Neuronal stem cell (in vitro differentiated cells): ENCODE results near the gene TTN.

Source experiments
- DNase-seq: peaks from one replicate; pipeline ENCODE4 v3.0.0-alpha.2; 2013; ENCODE audit warnings: low spot score
- H2AFZ ChIP-seq: one replicate; pipeline ENCODE4 v1.6.1; 2013; ENCODE audit warnings: mild to moderate bottlenecking, low read length, inconsistent platforms
- H2AK5ac ChIP-seq: 2 replicates; pipeline ENCODE4 v1.6.1; 2013; ENCODE audit warnings: low read depth, mild to moderate bottlenecking, inconsistent platforms, low read length, moderate library complexity, mixed read lengths
- H2BK120ac ChIP-seq: 2 replicates; pipeline ENCODE4 v1.6.1; 2013; ENCODE audit warnings: low read depth, mild to moderate bottlenecking, inconsistent platforms, low read length, moderate library complexity, mixed read lengths
- H2BK12ac ChIP-seq: one replicate; pipeline ENCODE4 v1.6.1; 2013; ENCODE audit warnings: low read length, inconsistent platforms
- H2BK15ac ChIP-seq: 2 replicates; pipeline ENCODE4 v1.6.1; 2013; ENCODE audit warnings: mild to moderate bottlenecking, low read length, inconsistent platforms, mixed read lengths
- H2BK5ac ChIP-seq: one replicate; pipeline ENCODE4 v1.6.1; 2013; ENCODE audit warnings: inconsistent platforms, mild to moderate bottlenecking, low read length, moderate library complexity
- H3K14ac ChIP-seq: one replicate; pipeline ENCODE4 v1.6.1; 2013; ENCODE audit warnings: low read length, inconsistent platforms
- H3K18ac ChIP-seq: 2 replicates; pipeline ENCODE4 v1.6.1; 2013; ENCODE audit warnings: low read length, inconsistent platforms
- H3K23ac ChIP-seq: 2 replicates; pipeline ENCODE4 v1.6.1; 2013; ENCODE audit warnings: low read depth, mild to moderate bottlenecking, mixed read lengths, low read length, inconsistent platforms; ENCODE audit not compliant: poor library complexity
- H3K27ac ChIP-seq: replicated peaks from 3 replicates; pipeline ENCODE4 v1.5.1; 2013; ENCODE audit warnings: low read length, inconsistent platforms
- H3K27me3 ChIP-seq, 3 experiments: 2 replicates each; pipeline ENCODE4 v1.6.1; 2013; ENCODE audit warnings: low read length in 3 of 3, mild to moderate bottlenecking in 2 of 3, inconsistent platforms in 1 of 3, low read depth in 1 of 3, mixed read lengths in 1 of 3, moderate library complexity in 1 of 3; ENCODE audit not compliant: control insufficient read depth in 3 of 3, insufficient read depth in 3 of 3
- H3K36me3 ChIP-seq, 2 donors: replicated peaks in 1 of 2; 2 replicates each; pipeline ENCODE4 v1.6.1; 2013; ENCODE audit warnings: low read length in 2 of 2; ENCODE audit not compliant: control insufficient read depth in 2 of 2, insufficient read depth in 2 of 2
- H3K4ac ChIP-seq: 2 replicates; pipeline ENCODE4 v1.6.1; 2013; ENCODE audit warnings: inconsistent platforms, mild to moderate bottlenecking, low read length, moderate library complexity
- H3K4me1 ChIP-seq, 2 donors: 1 replicate in 1 of 2; 2 replicates in 1 of 2; pipeline ENCODE4 v1.6.1; 2013; ENCODE audit warnings: low read length in 2 of 2, low read depth in 1 of 2; ENCODE audit not compliant: control insufficient read depth in 2 of 2, insufficient read depth in 1 of 2
- H3K4me2 ChIP-seq: one replicate; pipeline ENCODE4 v1.6.1; 2013; ENCODE audit warnings: mild to moderate bottlenecking, low read length, inconsistent platforms; ENCODE audit not compliant: insufficient read depth, poor library complexity, severe bottlenecking
- H3K4me3 ChIP-seq, 2 donors: 2 replicates each; pipeline ENCODE4 v1.5.1; 2013; ENCODE audit warnings: low read length in 2 of 2, mild to moderate bottlenecking in 2 of 2, inconsistent platforms in 1 of 2, moderate library complexity in 1 of 2
- H3K79me1 ChIP-seq: one replicate; pipeline ENCODE4 v1.6.1; 2013; ENCODE audit warnings: low read depth, mild to moderate bottlenecking, inconsistent platforms, low read length, moderate library complexity
- H3K9ac ChIP-seq: one replicate; pipeline ENCODE4 v1.6.1; 2013; ENCODE audit warnings: mild to moderate bottlenecking, low read depth, low read length, inconsistent platforms; ENCODE audit not compliant: poor library complexity
- H3K9me3 ChIP-seq, 2 donors: replicated peaks in 1 of 2; 2 replicates each; pipeline versions ENCODE3 to v1.6.1; 2013; ENCODE audit warnings: low read length in 2 of 2, mild to moderate bottlenecking in 2 of 2, inconsistent platforms in 1 of 2, low read depth in 1 of 2, mixed read lengths in 1 of 2, moderate library complexity in 1 of 2; ENCODE audit not compliant: control insufficient read depth in 2 of 2, insufficient read depth in 1 of 2
- H4K8ac ChIP-seq: one replicate; pipeline ENCODE4 v1.6.1; 2013; ENCODE audit warnings: low read depth, mild to moderate bottlenecking, inconsistent platforms, low read length, moderate library complexity
- H4K91ac ChIP-seq: one replicate; pipeline ENCODE4 v1.6.1; 2013; ENCODE audit warnings: low read length, low read depth, mild to moderate bottlenecking, inconsistent platforms; ENCODE audit not compliant: poor library complexity
- WGBS, 2 donors: extraction: QIAGEN DNeasy Blood & Tissue Kit; methylation state at CpG; one replicate each; pipeline ENCODE4 v1.1.7; 2013; ENCODE audit warnings: missing lambda C conversion rate in 2 of 2, mixed read lengths in 1 of 2; ENCODE audit not compliant: insufficient read length in 2 of 2, insufficient replicate concordance in 1 of 2; ENCODE audit errors: extremely low coverage in 2 of 2; 5-methylcytosine and 5-hydroxymethylcytosine counted together

TTN gene

DNA sequence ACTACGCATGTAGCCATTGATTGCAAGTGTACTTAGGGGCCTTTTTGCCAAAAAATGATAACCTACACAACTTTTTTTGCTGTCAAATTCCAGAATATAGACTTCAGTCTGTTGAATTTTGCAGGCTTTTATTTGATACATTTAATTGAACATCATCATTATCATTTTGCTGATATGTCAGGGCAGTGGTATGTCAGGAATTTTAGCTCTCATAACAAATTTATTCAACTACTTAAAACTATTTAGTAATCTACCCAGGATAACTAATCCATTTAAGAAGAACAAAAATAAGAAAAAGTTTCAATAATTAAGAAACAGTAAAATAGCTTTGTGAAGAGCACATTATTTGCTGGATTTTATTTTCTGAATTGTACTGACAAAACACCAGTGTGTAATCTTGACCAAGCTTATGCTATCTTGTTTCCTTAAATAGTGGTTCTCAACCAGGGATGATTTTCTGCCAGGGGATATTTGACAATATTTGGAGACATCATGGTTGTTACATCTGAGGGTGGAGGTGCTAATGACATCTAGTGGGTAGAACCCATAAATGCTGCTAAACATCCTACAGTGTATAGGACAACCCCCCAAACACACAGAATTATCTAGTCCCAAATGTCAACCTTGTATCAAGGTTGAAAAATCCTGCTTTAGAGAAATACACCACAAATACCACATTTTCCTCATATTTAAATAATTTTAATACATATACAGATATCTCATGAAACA lies 12.1 kb upstream of the TTN start:
- H2BK12ac ChIP-seq = no peak overlapping the region
- no peaks in the 10 kb centered on the region for H3K9me3 ChIP-seq
- H3K79me1 ChIP-seq = no peaks in the 10 kb centered on the region
- H2BK15ac ChIP-seq = no peak overlapping the region
- H3K9ac ChIP-seq = no peak overlapping the region
- H3K27me3 ChIP-seq = no peaks in the 10 kb centered on the region
- no peak overlapping the region for H4K91ac ChIP-seq
- H3K4ac ChIP-seq = no peak overlapping the region
- H3K18ac ChIP-seq = no peak overlapping the region
- H3K4me3 ChIP-seq = no peak overlapping the region
- H4K8ac ChIP-seq = no peak overlapping the region
- H3K36me3 ChIP-seq = no peaks in the 10 kb centered on the region
- DNase-seq = no peak
- H3K27ac ChIP-seq = no peak overlapping the region
- no peak overlapping the region for H2AFZ ChIP-seq
- no peak overlapping the region for H3K23ac ChIP-seq
- no peak overlapping the region for H2AK5ac ChIP-seq
- H3K14ac ChIP-seq = no peak overlapping the region
- no peak overlapping the region for H2BK5ac ChIP-seq
- H3K4me1 ChIP-seq = no peaks in the 10 kb centered on the region
- H3K4me2 ChIP-seq = no peak overlapping the region
- no CpG with 5 or more reads among the region's 1 CpG for WGBS, 2 donors
- no peak overlapping the region for H2BK120ac ChIP-seq

- no peak overlapping the region for H3K27ac ChIP-seq
- no peak for DNase-seq
- no CpG with 5 or more reads among the region's 2 CpGs for WGBS, 2 donors
- H4K91ac ChIP-seq = no peak overlapping the region
- H3K9ac ChIP-seq = no peak overlapping the region
- H3K4me1 ChIP-seq = peaks cover 0 to 2% of the 10 kb centered on the region in 2 donors
- no peak overlapping the region for H4K8ac ChIP-seq
- H2BK12ac ChIP-seq = no peak overlapping the region
- H3K36me3 ChIP-seq = no peaks in the 10 kb centered on the region
- no peaks in the 10 kb centered on the region for H3K27me3 ChIP-seq
- no peaks in the 10 kb centered on the region for H3K9me3 ChIP-seq
- no peak overlapping the region for H2BK15ac ChIP-seq
- no peak overlapping the region for H3K23ac ChIP-seq
- no peak overlapping the region for H2AFZ ChIP-seq
- no peak overlapping the region for H3K4me2 ChIP-seq
- no peak overlapping the region for H2BK5ac ChIP-seq
- H3K18ac ChIP-seq = no peak overlapping the region
- no peak overlapping the region for H2AK5ac ChIP-seq
- no peak overlapping the region for H3K4me3 ChIP-seq
- H3K14ac ChIP-seq = no peak overlapping the region
- H2BK120ac ChIP-seq = no peak overlapping the region
- H3K4ac ChIP-seq = no peak overlapping the region
- no peaks in the 10 kb centered on the region for H3K79me1 ChIP-seq
These were observed 4.7 kb upstream of the TTN start for GRCh38 chr2:178811901-178812300.

GRCh38 chr2:178811045-178811444 lies 3.8 kb upstream of the TTN start:
- H3K27ac ChIP-seq = no peak overlapping the region
- H3K27me3 ChIP-seq = no peaks in the 10 kb centered on the region
- no peak overlapping the region for H3K4me2 ChIP-seq
- H3K23ac ChIP-seq = no peak overlapping the region
- no peak overlapping the region for H4K8ac ChIP-seq
- H3K4ac ChIP-seq = no peak overlapping the region
- no CpG with 5 or more reads among the region's 2 CpGs for WGBS, 2 donors
- H3K36me3 ChIP-seq = no peaks in the 10 kb centered on the region
- no peak overlapping the region for H3K9ac ChIP-seq
- H3K4me1 ChIP-seq = peaks cover 0 to 4% of the 10 kb centered on the region in 2 donors
- no peak overlapping the region for H2BK5ac ChIP-seq
- H3K18ac ChIP-seq = no peak overlapping the region
- H4K91ac ChIP-seq = no peak overlapping the region
- H2BK12ac ChIP-seq = no peak overlapping the region
- DNase-seq = no peak
- H2BK120ac ChIP-seq = no peak overlapping the region
- H3K14ac ChIP-seq = no peak overlapping the region
- H2BK15ac ChIP-seq = no peak overlapping the region
- H3K9me3 ChIP-seq = no peaks in the 10 kb centered on the region
- no peak overlapping the region for H3K4me3 ChIP-seq
- no peaks in the 10 kb centered on the region for H3K79me1 ChIP-seq
- H2AFZ ChIP-seq = no peak overlapping the region
- H2AK5ac ChIP-seq = no peak overlapping the region

DNA sequence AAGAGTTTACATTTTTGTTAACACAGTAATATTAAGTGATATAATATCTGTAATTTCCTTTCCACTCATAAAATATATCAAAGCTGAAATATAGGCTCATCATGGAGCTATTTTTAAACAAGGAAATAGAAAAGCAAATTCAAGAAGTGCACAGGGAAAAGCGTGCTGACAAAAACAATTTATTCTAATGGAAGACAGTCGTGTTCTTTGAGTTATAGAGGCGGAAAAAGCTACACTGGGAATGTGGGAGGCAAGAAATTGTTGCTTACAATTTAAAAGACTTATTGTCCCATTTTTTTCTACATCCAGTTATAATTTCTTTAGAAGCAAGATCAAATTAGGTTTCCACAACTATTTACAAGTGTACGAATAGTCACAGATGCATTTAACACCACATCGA lies 3.2 kb upstream of the TTN start:
- no peak overlapping the region for H3K23ac ChIP-seq
- H3K27me3 ChIP-seq = no peaks in the 10 kb centered on the region
- no peak overlapping the region for H2BK5ac ChIP-seq
- no peak overlapping the region for H4K91ac ChIP-seq
- no peak overlapping the region for H2AFZ ChIP-seq
- no peak for DNase-seq
- no peak overlapping the region for H2AK5ac ChIP-seq
- no peaks in the 10 kb centered on the region for H3K79me1 ChIP-seq
- no peak overlapping the region for H3K27ac ChIP-seq
- H3K4me1 ChIP-seq = peaks cover 0 to 4% of the 10 kb centered on the region in 2 donors
- H3K9ac ChIP-seq = no peak overlapping the region
- no peak overlapping the region for H2BK12ac ChIP-seq
- no peak overlapping the region for H2BK120ac ChIP-seq
- no peak overlapping the region for H4K8ac ChIP-seq
- H3K4me2 ChIP-seq = no peak overlapping the region
- H2BK15ac ChIP-seq = no peak overlapping the region
- no CpG with 5 or more reads among the region's 5 CpGs for WGBS, 2 donors
- no peak overlapping the region for H3K18ac ChIP-seq
- no peak overlapping the region for H3K14ac ChIP-seq
- no peak overlapping the region for H3K4me3 ChIP-seq
- no peak overlapping the region for H3K4ac ChIP-seq
- no peaks in the 10 kb centered on the region for H3K9me3 ChIP-seq
- H3K36me3 ChIP-seq = no peaks in the 10 kb centered on the region
